ENCODE results near the gene DHRS13. TPM values are rescaled to one million over a fixed set of nuclear protein-coding genes. Genes with fewer than 3 reads are reported as not detected.

DHRS13 gene
- total RNA-seq, 2 donors from 2014 or later, result 21.0 TPM

- peak overlapping the region; percentile 74 for H3K4me3 Mint-ChIP-seq
- H3K4me1 Mint-ChIP-seq, result peaks cover 39% of the 10 kb centered on the region
- H3K27me3 Mint-ChIP-seq, result no peaks in the 10 kb centered on the region
- peak overlapping the region; percentile 97 for H3K27ac Mint-ChIP-seq
- DNase-seq (peak in 1 of 3 donors; percentile 41), ATAC-seq (peak; percentile 93)
- peaks cover 8% of the 10 kb centered on the region for H3K36me3 Mint-ChIP-seq (ENCODE audit: low read depth)
- H3K9me3 ChIP-seq (ENCODE audit: control insufficient read depth, low read length, poor library complexity, severe bottlenecking), result no peaks in the 10 kb centered on the region
Measured at GRCh38 chr17:28925912-28926365, 23.1 kb upstream of the DHRS13 start.

- no peaks in the 10 kb centered on the region for H3K9me3 ChIP-seq (ENCODE audit: control insufficient read depth, low read length, poor library complexity, severe bottlenecking)
- Mint-ChIP-seq H3K27ac (peak overlapping the region; percentile 63), H3K4me3 (no peak overlapping the region), H3K36me3 (ENCODE audit: low read depth) (peaks cover 14% of the 10 kb centered on the region), H3K4me1 (peaks cover 15% of the 10 kb centered on the region), H3K27me3 (no peaks in the 10 kb centered on the region)
- no peak for DNase-seq
- no peak for ATAC-seq
Measured at GRCh38 chr17:28920201-28920600, 17.3 kb upstream of the DHRS13 start.

- no peaks in the 10 kb centered on the region for H3K9me3 ChIP-seq (ENCODE audit: control insufficient read depth, low read length, poor library complexity, severe bottlenecking)
- DNase-seq, result no peak
- peaks cover 11% of the 10 kb centered on the region for H3K4me1 Mint-ChIP-seq
- no peaks in the 10 kb centered on the region for H3K27me3 Mint-ChIP-seq
- no peak for ATAC-seq
- H3K4me3 Mint-ChIP-seq, result no peak overlapping the region
- peaks cover 16% of the 10 kb centered on the region for H3K36me3 Mint-ChIP-seq (ENCODE audit: low read depth)
- H3K27ac Mint-ChIP-seq, result peak overlapping the region; percentile 57
Measured at GRCh38 chr17:28918295-28918694, 15.4 kb upstream of the DHRS13 start.

GRCh38 chr17:28917465-28917864 lies 14.6 kb upstream of the DHRS13 start:
- Mint-ChIP-seq H3K36me3 (ENCODE audit: low read depth) (peaks cover 16% of the 10 kb centered on the region), H3K27me3 (no peaks in the 10 kb centered on the region), H3K4me3 (no peak overlapping the region), H3K4me1 (peaks cover 9% of the 10 kb centered on the region), H3K27ac (peak overlapping the region; percentile 67)
- DNase-seq (no peak), ATAC-seq (no peak)
- H3K9me3 ChIP-seq (ENCODE audit: control insufficient read depth, low read length, poor library complexity, severe bottlenecking), result no peaks in the 10 kb centered on the region

DNA sequence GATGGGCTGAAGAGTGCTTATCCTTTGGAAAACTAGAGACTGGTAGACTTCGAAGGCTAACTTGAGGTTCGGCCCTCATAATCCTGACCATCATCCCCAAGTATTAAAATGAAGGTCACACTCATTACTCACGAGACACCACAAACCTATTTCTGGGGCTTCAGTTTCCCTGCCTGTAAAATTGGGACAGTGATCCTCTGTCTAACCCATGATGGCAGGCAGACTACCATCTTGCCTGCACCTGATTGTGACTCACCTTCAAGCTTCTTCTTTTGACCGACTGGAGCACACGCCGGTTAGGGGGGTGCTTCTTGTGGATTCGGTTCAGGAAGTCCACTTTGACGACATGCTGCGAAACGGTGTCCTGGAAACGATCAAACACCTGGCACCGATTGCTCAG lies 14.2 kb upstream of the DHRS13 start:
- Mint-ChIP-seq H3K36me3 (ENCODE audit: low read depth) (peaks cover 16% of the 10 kb centered on the region), H3K27ac (peak overlapping the region; percentile 67), H3K4me1 (peaks cover 9% of the 10 kb centered on the region), H3K27me3 (no peaks in the 10 kb centered on the region), H3K4me3 (no peak overlapping the region)
- DNase-seq, result no peak
- no peaks in the 10 kb centered on the region for H3K9me3 ChIP-seq (ENCODE audit: control insufficient read depth, low read length, poor library complexity, severe bottlenecking)
- no peak for ATAC-seq

DNA sequence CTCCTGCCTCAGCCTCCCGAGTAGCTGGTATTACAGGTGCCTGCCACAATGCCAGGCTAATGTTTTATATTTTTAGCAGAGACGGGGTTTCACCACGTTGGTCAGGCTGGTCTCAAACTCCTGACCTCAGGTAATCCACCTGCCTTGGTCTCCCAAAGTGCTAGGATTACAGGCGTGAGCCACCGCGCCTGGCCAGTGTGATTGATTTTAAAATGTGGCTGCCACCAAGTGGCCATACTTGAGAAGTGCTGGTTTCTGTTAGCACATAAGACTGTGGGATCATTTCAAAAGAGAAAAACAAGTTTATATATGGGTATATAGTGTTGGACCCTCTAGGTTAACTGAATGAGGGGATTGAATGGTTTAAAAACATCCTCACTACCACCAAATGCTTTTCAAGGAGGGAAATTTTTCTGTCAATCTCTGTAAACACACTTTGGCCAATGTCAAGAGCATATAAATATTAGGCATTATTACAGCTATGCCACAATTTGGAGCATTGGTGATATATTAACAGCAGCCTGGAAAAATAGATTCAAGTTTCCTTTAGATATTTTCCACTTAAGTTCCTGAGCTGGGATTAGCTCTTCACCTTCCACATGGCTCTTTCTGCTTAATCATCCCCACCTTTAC lies 13.5 kb upstream of the DHRS13 start:
- Mint-ChIP-seq H3K27ac (peak overlapping the region; percentile 67), H3K4me3 (no peak overlapping the region), H3K36me3 (ENCODE audit: low read depth) (peaks cover 14% of the 10 kb centered on the region), H3K27me3 (no peaks in the 10 kb centered on the region), H3K4me1 (peaks cover 9% of the 10 kb centered on the region)
- DNase-seq (no peak), ATAC-seq (peak; percentile 85)
- H3K9me3 ChIP-seq (ENCODE audit: control insufficient read depth, low read length, poor library complexity, severe bottlenecking), result no peaks in the 10 kb centered on the region

- DNase-seq, result no peak
- ATAC-seq, result no peak
- H3K4me3 Mint-ChIP-seq, result peak overlapping the region; percentile 56
- peaks cover 10% of the 10 kb centered on the region for H3K36me3 Mint-ChIP-seq (ENCODE audit: low read depth)
- peaks cover 7% of the 10 kb centered on the region for H3K4me1 Mint-ChIP-seq
- H3K9me3 ChIP-seq (ENCODE audit: control insufficient read depth, low read length, poor library complexity, severe bottlenecking), result no peaks in the 10 kb centered on the region
- H3K27ac Mint-ChIP-seq, result peak overlapping the region; percentile 34
- H3K27me3 Mint-ChIP-seq, result no peaks in the 10 kb centered on the region
Measured at GRCh38 chr17:28912938-28913333, 10.1 kb upstream of the DHRS13 start.

- H3K9me3 ChIP-seq (ENCODE audit: control insufficient read depth, low read length, poor library complexity, severe bottlenecking), result no peaks in the 10 kb centered on the region
- ATAC-seq (peak; percentile 27), DNase-seq (no peak)
- H3K4me1 Mint-ChIP-seq, result peaks cover 7% of the 10 kb centered on the region
- peak overlapping the region; percentile 34 for H3K27ac Mint-ChIP-seq
- H3K4me3 Mint-ChIP-seq, result peak overlapping the region; percentile 56
- peaks cover 10% of the 10 kb centered on the region for H3K36me3 Mint-ChIP-seq (ENCODE audit: low read depth)
- no peaks in the 10 kb centered on the region for H3K27me3 Mint-ChIP-seq
Measured at GRCh38 chr17:28912281-28912937, 9.5 kb upstream of the DHRS13 start.

DNA sequence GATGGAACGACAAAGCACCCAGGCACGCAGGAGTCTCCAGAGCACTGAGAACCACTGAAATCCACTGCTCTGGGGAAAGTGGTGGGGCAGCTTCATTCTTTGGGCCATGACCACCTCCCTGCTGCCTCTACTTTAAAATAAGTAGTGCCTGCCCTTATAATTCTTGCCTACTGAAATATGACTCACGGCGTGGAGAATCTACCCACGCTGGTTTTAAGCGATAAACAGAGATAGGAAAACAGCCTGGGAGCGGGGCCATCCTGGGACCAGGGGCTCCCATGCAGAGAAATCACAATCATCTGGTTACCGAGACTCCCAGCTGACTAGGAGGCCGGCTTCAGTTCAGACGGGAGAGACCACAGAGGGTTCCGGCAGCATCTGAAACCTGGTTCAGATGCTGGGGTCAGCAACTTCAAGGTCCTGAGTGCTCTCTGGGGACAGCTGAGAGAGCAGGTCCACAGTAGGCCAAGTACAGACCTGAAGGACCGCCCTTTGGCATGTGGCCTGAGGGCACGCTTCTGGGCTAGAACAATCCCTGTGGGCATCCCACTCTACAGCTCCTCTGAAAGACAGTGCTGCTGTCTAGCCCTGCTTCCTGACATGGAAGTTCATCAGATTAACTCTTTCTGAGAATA lies 8.6 kb upstream of the DHRS13 start:
- peak overlapping the region; percentile 34 for H3K27ac Mint-ChIP-seq
- no peak for DNase-seq
- no peaks in the 10 kb centered on the region for H3K9me3 ChIP-seq (ENCODE audit: control insufficient read depth, low read length, poor library complexity, severe bottlenecking)
- peaks cover 7% of the 10 kb centered on the region for H3K4me1 Mint-ChIP-seq
- no peak overlapping the region for H3K4me3 Mint-ChIP-seq
- peaks cover 8% of the 10 kb centered on the region for H3K36me3 Mint-ChIP-seq (ENCODE audit: low read depth)
- no peak for ATAC-seq
- no peaks in the 10 kb centered on the region for H3K27me3 Mint-ChIP-seq

- no peak for ATAC-seq
Measured at GRCh38 chr17:28910534-28910933, 7.7 kb upstream of the DHRS13 start.

DNA sequence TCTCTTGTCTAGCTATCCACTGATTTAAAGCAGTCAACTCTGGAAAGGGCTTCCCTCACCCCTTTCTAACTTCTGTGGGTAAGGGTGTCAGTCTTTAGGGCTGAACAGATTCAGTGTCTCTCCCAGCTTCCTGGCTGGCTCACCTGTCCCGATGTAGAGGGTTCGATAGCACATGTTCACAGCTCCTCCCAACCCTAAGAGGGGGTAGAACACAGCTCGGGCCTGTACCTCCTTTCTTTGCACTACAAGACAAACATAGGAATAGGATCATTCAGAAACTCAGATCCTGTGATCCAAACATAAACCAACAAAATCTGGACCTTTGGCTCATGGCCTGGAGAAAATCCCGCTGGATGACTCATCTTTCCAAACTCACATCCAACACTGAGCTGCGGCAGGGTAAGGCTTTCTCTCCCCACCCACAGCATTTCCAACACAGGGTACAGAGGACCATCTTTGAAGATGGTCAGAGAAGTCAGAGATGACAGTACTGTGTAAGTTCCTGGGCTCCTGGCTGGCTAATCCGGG lies 5.8 kb upstream of the DHRS13 start:
- H3K36me3 Mint-ChIP-seq (ENCODE audit: low read depth), result no peaks in the 10 kb centered on the region
- no peak overlapping the region for H3K4me3 Mint-ChIP-seq

More at GRCh38 chr17:28910534-28910933, 7.7 kb upstream of the DHRS13 start:
- H3K4me1 Mint-ChIP-seq, result peaks cover 9% of the 10 kb centered on the region
- H3K27me3 Mint-ChIP-seq, result no peaks in the 10 kb centered on the region
- no peaks in the 10 kb centered on the region for H3K9me3 ChIP-seq (ENCODE audit: control insufficient read depth, low read length, poor library complexity, severe bottlenecking)
- no peak overlapping the region for H3K4me3 Mint-ChIP-seq
- DNase-seq, result no peak
- peaks cover 8% of the 10 kb centered on the region for H3K36me3 Mint-ChIP-seq (ENCODE audit: low read depth)
- no peak overlapping the region for H3K27ac Mint-ChIP-seq

GRCh38 chr17:28907709-28908475 lies 5.0 kb upstream of the DHRS13 start:
- DNase-seq (no peak), ATAC-seq (no peak)
- H3K4me3 Mint-ChIP-seq, result no peak overlapping the region
- H3K36me3 Mint-ChIP-seq (ENCODE audit: low read depth), result no peaks in the 10 kb centered on the region
- peak overlapping the region; percentile 41 for H3K27ac Mint-ChIP-seq
- H3K27me3 Mint-ChIP-seq, result no peaks in the 10 kb centered on the region
- H3K9me3 ChIP-seq (ENCODE audit: control insufficient read depth, low read length, poor library complexity, severe bottlenecking), result no peaks in the 10 kb centered on the region
- peaks cover 11% of the 10 kb centered on the region for H3K4me1 Mint-ChIP-seq

More for the DNA sequence above, 5.8 kb upstream of the DHRS13 start:
- no peaks in the 10 kb centered on the region for H3K9me3 ChIP-seq (ENCODE audit: control insufficient read depth, low read length, poor library complexity, severe bottlenecking)
- Mint-ChIP-seq H3K27me3 (no peaks in the 10 kb centered on the region), H3K27ac (peak overlapping the region; percentile 41), H3K4me1 (peaks cover 6% of the 10 kb centered on the region)
- DNase-seq (no peak), ATAC-seq (no peak)

Measured in T-helper 17 cell (primary cell).